Transverse colon (tissue), 3 donors: ENCODE results near the gene DNAJC3.
"Not testable (repeated sequence)": the region's sequence is repeated elsewhere in the genome, so short reads cannot be mapped to it uniquely, and the experiment has no call there.

Experiments
- POLR2A ChIP-seq: fragments of 450-650 bp; IDR thresholded peaks from one replicate; pipeline ENCODE4 v1.6.1; 2016; ENCODE audit warnings: antibody characterized with exemption, mild to moderate bottlenecking, moderate library complexity
- POLR2AphosphoS5 ChIP-seq, 3 donors: sonication (generic); formaldehyde crosslinking; IDR thresholded peaks; one replicate each; pipeline ENCODE4 v1.6.1; 2016; ENCODE audit warnings: antibody characterized with exemption in 3 of 3

DNA sequence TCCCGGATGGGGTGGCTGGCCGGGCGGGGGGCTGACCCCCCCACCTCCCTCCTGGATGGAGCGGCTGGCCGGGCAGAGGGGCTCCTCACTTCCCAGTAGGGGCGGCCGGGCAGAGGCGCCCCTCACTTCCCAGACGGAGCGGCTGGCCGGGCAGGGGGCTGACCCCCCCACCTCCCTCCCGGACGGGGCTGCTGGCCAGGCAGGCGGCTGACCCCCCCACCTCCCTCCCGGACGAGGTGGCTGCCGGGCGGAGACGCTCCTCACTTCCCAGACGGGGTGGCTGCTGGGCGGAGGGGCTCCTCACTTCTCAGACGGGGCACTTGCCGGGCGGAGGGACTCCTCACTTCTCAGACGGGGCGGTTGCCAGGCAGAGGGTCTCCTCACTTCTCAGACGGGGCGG lies 14.0 kb downstream of the DNAJC3 start:
- not testable (repeated sequence) for TF ChIP-seq POLR2A; POLR2AphosphoS5 (IDR thresholded peaks at IDR 0.05)
